HG03469 (cell line): Measurements from ENCODE around the gene AGBL5.

Source experiments
- ATAC-seq: cut with Tn5 transposase; IDR thresholded peaks from one replicate; pipeline ENCODE4 v1.9.1; 2021; ENCODE audit warnings: mild to moderate bottlenecking, moderate library complexity, moderate number of reproducible peaks; ENCODE audit not compliant: unreplicated experiment

The AGBL5 gene

DNA sequence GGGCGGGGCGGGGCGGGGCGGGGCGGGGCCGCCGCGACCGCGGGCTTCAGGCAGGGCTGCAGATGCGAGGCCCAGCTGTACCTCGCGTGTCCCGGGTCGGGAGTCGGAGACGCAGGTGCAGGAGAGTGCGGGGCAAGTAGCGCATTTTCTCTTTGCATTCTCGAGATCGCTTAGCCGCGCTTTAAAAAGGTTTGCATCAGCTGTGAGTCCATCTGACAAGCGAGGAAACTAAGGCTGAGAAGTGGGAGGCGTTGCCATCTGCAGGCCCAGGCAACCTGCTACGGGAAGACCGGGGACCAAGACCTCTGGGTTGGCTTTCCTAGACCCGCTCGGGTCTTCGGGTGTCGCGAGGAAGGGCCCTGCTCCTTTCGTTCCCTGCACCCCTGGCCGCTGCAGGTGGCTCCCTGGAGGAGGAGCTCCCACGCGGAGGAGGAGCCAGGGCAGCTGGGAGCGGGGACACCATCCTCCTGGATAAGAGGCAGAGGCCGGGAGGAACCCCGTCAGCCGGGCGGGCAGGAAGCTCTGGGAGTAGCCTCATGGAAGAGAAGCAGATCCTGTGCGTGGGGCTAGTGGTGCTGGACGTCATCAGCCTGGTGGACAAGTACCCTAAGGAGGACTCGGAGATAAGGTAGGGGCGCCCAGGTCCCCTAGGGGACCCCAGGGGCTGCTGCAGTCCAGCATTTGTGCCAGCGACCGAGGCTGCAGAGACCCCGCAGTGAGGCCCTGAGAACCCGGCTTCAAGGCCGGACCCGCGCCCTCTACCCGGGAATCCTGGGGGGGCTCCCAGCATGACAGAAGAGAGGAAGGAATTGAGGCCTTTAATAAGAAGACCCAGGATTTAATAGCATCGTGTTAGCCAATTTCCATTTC is 35.5 kb downstream of the AGBL5 start, which contains the start of gene KHK:
KHK (plus strand) TSS at position 49 of the 870 bp plus-strand sequence; CDS start at position 537, 488 bp downstream.
- ATAC-seq, result peak; percentile 0

GRCh38 chr2:27087823-27088410 is 36.4 kb downstream of the AGBL5 start:
- no peak for ATAC-seq

- ATAC-seq, result no peak
Observed at GRCh38 chr2:27088634-27089033, 37.2 kb downstream of the AGBL5 start.

DNA sequence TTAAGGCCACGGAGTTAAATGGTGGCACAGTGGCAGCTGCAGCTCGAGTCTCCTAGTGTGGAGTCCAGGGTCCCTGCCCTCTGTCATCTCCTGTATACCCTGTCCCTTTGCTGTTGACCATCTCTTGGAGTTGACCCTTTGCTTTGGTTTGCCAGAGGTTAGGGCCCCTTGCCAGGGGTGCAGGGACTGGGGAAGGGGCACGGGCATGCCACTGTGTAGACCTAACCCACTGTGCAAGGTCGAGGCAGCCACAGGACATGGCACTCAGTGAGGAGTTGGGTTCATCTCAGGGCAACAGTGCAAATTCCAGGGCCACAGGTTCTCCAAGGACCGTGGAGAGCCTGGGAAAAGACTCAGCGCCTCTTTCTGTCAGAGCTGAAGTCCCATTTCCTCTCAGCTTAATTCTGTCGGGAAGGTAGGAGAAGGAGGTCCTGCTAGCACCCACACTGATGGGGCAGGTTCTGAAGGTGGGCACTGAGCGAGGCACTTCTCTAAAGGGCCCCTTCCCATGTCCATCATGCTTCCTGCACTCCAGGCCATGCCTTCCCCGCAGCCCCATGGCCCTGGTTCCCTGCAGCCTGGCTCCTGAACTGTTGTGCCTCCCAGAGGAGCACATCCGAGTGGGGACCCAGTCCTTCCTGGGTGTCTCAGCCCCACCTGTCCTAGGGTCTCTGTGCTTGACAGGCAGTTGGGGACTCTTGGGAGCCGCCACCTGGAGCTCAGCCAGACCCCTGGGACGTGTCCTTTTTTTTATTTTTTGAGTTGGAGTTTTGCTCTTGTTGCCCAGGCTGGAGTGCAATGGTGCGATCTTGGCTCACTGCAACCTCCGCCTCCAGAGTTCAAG is 37.9 kb downstream of the AGBL5 start:
- ATAC-seq, result no peak

DNA sequence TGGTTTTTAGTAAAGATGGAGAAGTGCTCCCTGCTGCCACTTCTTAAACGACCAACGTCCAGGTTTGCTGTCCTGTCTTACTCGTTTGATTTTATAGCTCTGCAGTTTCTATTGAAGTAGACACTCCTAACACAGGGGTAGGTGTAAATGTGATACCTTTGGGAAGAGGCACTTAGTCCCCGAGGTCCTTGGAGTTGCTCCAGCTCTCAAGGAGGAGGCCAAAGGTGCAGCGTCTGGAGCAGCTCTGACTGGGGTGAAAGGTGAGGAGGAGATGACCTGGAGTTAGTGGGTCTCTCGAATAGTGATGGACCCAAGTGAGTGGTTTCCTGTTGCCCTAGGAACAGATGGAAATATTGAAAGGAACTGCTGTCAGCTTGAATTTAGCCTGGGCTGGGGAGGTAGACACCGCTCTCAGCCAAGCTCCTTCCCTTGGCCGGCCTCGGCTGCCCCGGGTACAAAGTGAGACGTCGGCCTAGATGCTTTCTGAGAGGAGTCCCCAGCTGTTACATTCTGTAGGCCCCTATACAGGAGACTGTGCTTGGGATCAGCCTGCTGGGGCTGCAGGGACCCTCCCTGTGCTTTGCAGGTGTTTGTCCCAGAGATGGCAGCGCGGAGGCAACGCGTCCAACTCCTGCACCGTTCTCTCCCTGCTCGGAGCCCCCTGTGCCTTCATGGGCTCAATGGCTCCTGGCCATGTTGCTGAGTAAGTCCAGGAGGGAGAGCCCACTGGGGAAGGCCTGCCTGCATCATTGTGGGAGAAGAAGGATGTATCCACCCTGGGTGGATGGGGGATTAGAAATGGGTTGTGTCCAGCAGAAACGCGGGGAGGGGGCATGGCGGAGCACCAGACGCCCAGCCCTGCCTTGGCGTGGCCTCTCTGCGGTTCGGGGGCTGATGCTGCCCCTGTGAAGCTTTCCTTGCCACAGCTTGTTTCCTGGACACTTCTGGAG is 40.6 kb downstream of the AGBL5 start:
- no peak for ATAC-seq

DNA sequence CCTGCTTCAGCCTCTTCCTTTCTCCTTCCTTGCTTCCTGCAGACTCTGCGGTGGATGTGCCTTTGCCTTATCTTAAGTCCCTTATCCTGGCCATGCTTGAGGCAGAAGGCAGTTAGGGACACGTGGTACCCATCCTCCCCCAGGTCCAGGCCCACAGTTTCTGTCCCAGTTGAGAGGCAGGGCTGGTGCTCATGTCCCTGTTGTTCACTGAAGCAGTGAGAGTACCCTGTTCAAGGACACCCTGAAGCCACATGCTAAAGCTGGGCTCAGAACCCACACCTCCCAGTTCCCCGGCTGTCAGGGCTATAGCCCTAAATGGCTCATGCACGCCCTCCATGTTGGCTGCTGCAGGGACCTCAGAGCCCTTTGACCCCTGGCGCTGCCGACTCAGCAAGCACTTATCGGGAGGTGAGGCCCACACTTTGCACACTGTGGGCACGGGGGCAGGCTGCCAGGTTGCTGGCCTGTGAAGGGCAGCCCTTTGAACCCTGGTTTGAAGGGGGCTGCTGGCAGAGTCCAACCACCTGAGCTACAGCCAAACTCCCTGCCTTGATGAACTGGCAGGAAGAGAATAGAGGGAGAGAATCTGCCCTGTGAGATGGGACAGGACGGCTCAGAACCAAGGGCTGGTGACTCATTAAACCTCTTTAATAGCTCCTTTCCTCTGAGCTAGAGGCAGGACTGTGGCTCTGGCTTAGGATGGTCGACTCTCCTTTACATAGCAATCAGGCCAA is 41.4 kb downstream of the AGBL5 start:
- no peak for ATAC-seq

DNA sequence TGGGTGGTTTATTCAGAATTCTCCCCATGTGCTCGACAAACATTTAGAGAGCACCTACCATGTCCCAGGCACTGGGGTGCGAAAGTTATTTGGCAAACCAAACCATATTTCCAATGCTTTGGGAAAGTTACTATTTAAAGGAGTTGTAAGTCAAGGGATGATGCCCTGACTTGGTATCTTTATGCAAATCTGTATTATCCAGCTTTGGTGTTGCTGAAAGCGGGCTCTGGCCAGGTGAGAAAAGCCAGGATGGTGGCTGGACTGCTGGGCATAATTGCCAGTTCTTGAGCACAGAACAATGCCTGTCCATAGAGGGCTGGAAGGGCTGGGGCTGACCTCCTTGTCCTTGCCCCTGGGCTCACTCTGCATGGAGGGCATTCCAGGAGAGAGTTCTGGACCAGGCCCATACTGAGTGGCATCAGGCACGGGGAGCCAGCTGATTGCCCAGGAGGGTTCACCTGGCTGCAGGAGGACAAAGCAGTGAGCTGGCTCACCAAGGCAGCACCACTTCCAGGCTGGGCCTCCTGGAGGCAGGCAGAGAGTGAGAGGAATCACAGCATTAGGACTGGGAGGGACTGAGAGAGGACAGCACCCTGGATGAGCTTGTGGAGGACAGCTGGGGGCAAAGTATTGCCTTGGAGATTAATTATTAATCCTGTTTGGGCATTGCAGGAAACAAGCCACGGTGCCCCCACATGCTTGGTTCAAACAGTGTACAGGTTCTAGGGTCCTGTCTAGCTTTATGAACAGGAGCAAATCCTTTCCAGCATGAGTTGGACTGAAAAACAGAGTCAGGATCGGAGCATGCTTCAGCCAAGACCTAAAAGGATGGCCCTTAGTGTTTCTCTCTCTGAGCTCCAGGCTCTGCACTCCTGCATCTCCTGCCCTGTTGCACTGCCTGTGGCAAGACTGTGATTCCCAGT is 42.2 kb downstream of the AGBL5 start:
- ATAC-seq, result no peak

GRCh38 chr2:27094353-27094984 is 43.0 kb downstream of the AGBL5 start:
- ATAC-seq, result no peak

GRCh38 chr2:27095427-27095744 is 43.9 kb downstream of the AGBL5 start:
- ATAC-seq, result no peak

DNA sequence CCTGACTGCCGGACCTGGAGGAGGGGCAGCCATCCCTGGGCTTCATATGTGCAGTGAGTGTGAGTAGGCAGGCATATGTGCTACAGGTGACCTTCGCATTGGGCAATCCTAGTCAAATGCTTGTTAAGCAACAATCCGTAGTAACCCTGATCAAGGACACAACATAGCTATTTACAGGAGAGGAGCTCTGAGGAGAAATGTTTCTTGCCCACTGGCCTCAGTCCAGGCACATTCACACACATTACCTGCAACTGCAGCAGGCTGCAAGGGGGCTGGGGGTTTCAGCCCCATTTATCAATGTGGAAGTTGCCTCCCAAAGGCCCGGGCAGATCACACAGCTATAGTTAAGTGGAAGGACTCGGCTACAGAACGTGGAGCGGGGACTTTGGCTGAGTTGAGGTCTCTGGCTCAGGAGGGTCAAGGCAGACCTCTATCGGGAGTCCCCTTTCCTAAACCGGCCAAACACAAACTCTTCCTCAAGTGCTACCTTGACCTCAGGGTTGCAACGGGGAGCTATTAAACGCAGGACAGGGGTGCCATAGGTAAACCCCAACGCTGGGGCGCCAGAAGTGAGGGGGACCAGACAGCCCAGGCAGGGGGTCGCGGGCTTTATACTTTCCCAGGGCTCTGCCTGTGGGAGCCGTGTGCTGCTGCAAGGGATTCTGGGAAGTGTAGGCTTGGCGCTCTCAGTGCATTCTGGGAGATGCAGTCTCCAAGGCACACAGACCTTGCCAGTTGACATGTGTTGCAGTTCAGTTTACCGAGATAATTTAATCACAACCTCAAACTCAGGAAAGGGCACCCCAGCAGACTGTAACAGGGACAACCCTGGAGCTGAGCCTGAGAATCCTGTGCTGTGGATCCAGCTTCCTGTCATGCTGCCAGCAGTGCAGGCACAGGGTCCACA is 44.5 kb downstream of the AGBL5 start:
- ATAC-seq, result no peak

DNA sequence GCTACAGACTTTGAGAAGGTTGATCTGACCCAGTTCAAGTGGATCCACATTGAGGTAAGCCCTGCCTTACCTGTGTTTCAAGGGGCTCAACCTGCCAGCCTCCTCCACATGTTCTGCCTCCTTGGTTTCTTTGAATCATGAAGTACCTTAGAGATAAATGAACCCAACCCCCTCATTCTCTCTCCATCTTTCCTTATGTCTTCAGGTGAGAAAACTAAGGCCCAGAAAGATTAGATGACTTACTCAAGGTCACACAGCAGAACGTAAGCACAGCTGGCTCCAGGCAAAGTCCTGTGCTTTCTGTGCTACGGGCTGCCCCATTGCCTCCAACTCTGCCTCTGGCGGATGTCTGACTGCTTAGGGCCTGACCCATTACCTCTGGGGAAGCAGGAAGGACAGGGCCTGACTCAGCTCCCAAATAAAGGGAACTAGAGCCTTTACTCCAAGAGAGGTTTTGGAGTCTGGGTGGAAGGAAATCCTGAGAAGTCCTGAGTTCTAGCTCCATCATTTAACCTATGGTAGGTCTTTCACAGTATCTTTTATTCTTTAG is 45.4 kb downstream of the AGBL5 start:
- no peak for ATAC-seq

GRCh38 chr2:27097341-27097740 is 45.9 kb downstream of the AGBL5 start:
- ATAC-seq, result no peak

DNA sequence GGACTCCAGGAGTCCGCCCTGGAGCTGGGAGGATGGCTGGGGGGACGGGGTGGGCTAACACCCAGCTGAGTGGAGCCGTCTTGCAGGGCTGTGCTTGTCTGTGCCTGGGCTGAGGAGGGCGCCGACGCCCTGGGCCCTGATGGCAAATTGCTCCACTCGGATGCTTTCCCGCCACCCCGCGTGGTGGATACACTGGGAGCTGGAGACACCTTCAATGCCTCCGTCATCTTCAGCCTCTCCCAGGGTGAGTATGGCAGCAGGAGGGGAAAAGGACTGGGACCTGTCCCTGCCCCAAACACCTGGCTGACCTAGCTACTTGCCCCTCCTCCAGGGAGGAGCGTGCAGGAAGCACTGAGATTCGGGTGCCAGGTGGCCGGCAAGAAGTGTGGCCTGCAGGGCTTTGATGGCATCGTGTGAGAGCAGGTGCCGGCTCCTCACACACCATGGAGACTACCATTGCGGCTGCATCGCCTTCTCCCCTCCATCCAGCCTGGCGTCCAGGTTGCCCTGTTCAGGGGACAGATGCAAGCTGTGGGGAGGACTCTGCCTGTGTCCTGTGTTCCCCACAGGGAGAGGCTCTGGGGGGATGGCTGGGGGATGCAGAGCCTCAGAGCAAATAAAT is 48.0 kb downstream of the AGBL5 start:
- ATAC-seq, result no peak

DNA sequence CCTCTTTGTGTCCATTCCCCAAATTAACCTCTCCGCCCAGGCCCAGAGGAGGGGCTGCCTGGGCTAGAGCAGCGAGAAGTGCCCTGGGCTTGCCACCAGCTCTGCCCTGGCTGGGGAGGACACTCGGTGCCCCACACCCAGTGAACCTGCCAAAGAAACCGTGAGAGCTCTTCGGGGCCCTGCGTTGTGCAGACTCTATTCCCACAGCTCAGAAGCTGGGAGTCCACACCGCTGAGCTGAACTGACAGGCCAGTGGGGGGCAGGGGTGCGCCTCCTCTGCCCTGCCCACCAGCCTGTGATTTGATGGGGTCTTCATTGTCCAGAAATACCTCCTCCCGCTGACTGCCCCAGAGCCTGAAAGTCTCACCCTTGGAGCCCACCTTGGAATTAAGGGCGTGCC is 48.6 kb downstream of the AGBL5 start:
- ATAC-seq, result no peak

DNA sequence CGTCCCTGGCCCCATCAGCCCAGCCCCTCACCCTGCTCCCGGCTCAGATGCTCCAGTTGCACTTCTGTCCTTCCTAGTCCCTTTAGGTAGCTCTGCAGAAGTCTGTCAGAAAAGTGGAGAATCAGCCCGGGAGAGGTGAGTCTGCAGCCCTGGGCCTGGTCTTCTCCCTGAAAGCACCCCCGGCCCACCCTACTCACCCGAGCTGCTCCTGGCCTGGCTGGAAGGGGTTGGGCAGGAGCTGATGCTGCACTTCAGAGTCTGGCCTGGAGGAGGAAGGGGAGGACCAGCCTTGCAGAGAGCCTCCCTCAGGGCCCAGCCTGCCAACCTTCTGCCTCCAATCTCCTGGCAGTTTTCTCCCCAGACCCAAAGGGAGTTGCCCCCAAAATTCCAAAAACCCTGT is 50.9 kb downstream of the AGBL5 start:
- ATAC-seq, result no peak

- ATAC-seq, result no peak
Observed at GRCh38 chr2:27105981-27106380, 54.5 kb downstream of the AGBL5 start.

DNA sequence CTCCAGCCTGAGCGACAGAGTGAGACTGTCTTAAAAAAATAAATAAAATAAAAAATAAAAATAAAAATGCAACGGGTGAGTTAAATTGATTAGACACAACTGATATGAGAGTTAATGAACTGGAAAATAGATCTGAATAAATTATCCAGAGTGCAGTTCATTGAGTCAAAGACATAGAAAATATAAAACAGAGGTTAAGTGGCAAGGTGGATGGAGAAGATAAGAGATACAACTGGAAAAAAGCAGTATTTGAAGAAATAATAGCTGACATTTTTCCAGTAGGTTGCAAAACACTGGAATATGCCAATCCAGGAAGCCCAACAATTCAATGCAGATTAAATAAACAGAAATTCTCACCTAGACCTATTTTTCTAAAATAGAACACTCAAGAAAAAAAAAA is 56.8 kb downstream of the AGBL5 start:
- ATAC-seq, result no peak
